Large intestine (tissue), 3 donors: Measurements from ENCODE around the gene SELENON. TPM values are rescaled to one million over a fixed set of nuclear protein-coding genes. Genes with fewer than 3 reads are reported as not detected.

Experiments
- DNase-seq, 2 donors: peaks; one replicate each; pipeline versions ENCODE4 v3.0.0 to v3.0.0-alpha.2; 2013
- H3K27ac ChIP-seq: one replicate; pipeline ENCODE4 v1.5.1; 2013; ENCODE audit warnings: low read length
- H3K27me3 ChIP-seq: 2 replicates; pipeline ENCODE4 v1.6.1; 2013; ENCODE audit warnings: low read length; ENCODE audit not compliant: control insufficient read depth, insufficient read depth
- H3K36me3 ChIP-seq: 2 replicates; pipeline ENCODE4 v1.6.1; 2013; ENCODE audit warnings: low read length; ENCODE audit not compliant: control insufficient read depth, insufficient read depth
- H3K4me1 ChIP-seq: one replicate; pipeline ENCODE4 v1.6.1; 2013; ENCODE audit warnings: low read length; ENCODE audit not compliant: control insufficient read depth, insufficient read depth
- H3K4me3 ChIP-seq: one replicate; pipeline ENCODE4 v1.5.1; 2013; ENCODE audit warnings: low read length
- H3K9me3 ChIP-seq: one replicate; pipeline ENCODE4 v1.6.1; 2013; ENCODE audit warnings: mild to moderate bottlenecking, low read depth, low read length, moderate library complexity; ENCODE audit not compliant: control insufficient read depth
- WGBS: methylation state at CpG from one replicate; pipeline ENCODE4 v1.1.5; 2013; ENCODE audit warnings: low lambda C conversion rate; ENCODE audit not compliant: insufficient coverage; 5-methylcytosine and 5-hydroxymethylcytosine counted together
- polyA plus RNA-seq: library from polyadenylated mRNA; unstranded; fragments of 120-200 nt; gene quantifications from one replicate; pipeline ENCODE4 v1.2.1, GENCODE V29; 2013

Gene SELENON
- polyA plus RNA-seq, 1 donor = 62.9 TPM

DNA sequence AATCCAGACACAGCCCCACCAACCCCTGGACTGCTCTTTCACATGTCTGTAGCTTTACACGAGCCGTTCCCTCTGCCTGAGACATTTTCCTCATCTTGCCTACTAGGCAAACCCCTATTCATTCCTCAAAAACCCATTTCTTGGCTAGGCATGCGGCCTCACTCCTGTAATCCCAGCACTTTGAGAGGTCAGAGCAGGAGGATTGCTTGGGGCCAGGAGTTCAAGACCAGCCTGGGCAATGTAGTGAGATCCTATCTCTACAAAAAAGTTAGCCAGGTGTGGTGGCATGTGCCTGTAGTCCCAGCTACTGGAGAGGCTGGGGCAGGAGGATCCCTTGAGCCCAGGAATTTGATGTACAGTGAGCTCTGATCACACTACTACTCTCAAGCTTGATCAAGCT lies 64.4 kb downstream of the SELENON start:
- no peak overlapping the region for H3K27ac ChIP-seq
- no peak for DNase-seq
- H3K4me3 ChIP-seq = no peak overlapping the region
- peaks cover 42% of the 10 kb centered on the region for H3K4me1 ChIP-seq
- no peaks in the 10 kb centered on the region for H3K27me3 ChIP-seq
- WGBS = 90% methylated on average over 2 of the region's 3 CpGs
- H3K36me3 ChIP-seq = peaks cover 28% of the 10 kb centered on the region
- peaks cover 4% of the 10 kb centered on the region for H3K9me3 ChIP-seq

- Histone ChIP-seq H3K36me3 (peaks cover 43% of the 10 kb centered on the region), H3K4me1 (peaks cover 49% of the 10 kb centered on the region), H3K27me3 (no peaks in the 10 kb centered on the region), H3K4me3 (no peak overlapping the region), H3K9me3 (no peaks in the 10 kb centered on the region), H3K27ac (no peak overlapping the region)
- WGBS = no CpG with 5 or more reads among the region's 1 CpG
- no peak for DNase-seq
Measured at GRCh38 chr1:25866288-25866687, 66.3 kb downstream of the SELENON start.

GRCh38 chr1:25867210-25867991 lies 67.4 kb downstream of the SELENON start:
- 60% methylated on average over 1 of the region's 9 CpGs for WGBS
- DNase-seq = peak; percentile 52 to 88
- H3K4me1 ChIP-seq = peaks cover 58% of the 10 kb centered on the region

More at GRCh38 chr1:25867210-25867991, 67.4 kb downstream of the SELENON start:
- H3K4me3 ChIP-seq = no peak overlapping the region
- H3K27ac ChIP-seq = peak overlapping the region; percentile 73
- peaks cover 37% of the 10 kb centered on the region for H3K36me3 ChIP-seq
- no peaks in the 10 kb centered on the region for H3K27me3 ChIP-seq
- no peaks in the 10 kb centered on the region for H3K9me3 ChIP-seq

Other genes starting within 250 kb of the SELENON start
- 21.2 TPM for gene MAN1C1, start 183.4 kb upstream of the SELENON start, polyA plus RNA-seq
- 69.8 TPM for gene MTFR1L, start 19.8 kb downstream of the SELENON start, polyA plus RNA-seq
- gene AUNIP, start 59.3 kb downstream of the SELENON start, polyA plus RNA-seq = 2.0 TPM
- gene PAQR7, start 75.5 kb downstream of the SELENON start, polyA plus RNA-seq = 42.9 TPM
- 417 TPM for gene STMN1, start 106.2 kb downstream of the SELENON start, polyA plus RNA-seq
- 20.7 TPM for gene PAFAH2, start 197.9 kb downstream of the SELENON start, polyA plus RNA-seq
- gene EXTL1, start 221.6 kb downstream of the SELENON start, polyA plus RNA-seq = 0.82 TPM
- 24.9 TPM for gene SLC30A2, start 245.9 kb downstream of the SELENON start, polyA plus RNA-seq